H9 (cell line): ENCODE data around the gene KLRC4. TPM values are rescaled to one million over a fixed set of nuclear protein-coding genes. Genes with fewer than 3 reads are reported as not detected.

Experiments
- DNase-seq: peaks from one replicate; pipeline ENCODE4 v3.0.0-alpha.2; 2017
- H2AFZ ChIP-seq: one replicate; pipeline ENCODE4 v1.6.1; 2013; ENCODE audit warnings: mild to moderate bottlenecking, low read length, control low read depth, moderate library complexity
- H2AK5ac ChIP-seq: 2 replicates; pipeline ENCODE4 v1.6.1; 2013; ENCODE audit warnings: low read length, control low read depth, mixed read lengths; ENCODE audit not compliant: insufficient read length
- H2BK120ac ChIP-seq: one replicate; pipeline ENCODE4 v1.6.1; 2013; ENCODE audit warnings: low read depth, mild to moderate bottlenecking, low read length, control low read depth, inconsistent platforms; ENCODE audit not compliant: poor library complexity, severe bottlenecking
- H2BK12ac ChIP-seq: 2 replicates; pipeline ENCODE4 v1.6.1; 2013; ENCODE audit warnings: low read length, control low read depth, mixed read lengths, low read depth; ENCODE audit not compliant: insufficient read length
- H2BK15ac ChIP-seq: 2 replicates; pipeline ENCODE4 v1.6.1; 2013; ENCODE audit warnings: low read depth, low read length, control low read depth
- H2BK20ac ChIP-seq: one replicate; pipeline ENCODE4 v1.6.1; 2013; ENCODE audit warnings: low read depth, mild to moderate bottlenecking, low read length, control low read depth, inconsistent platforms; ENCODE audit not compliant: poor library complexity, severe bottlenecking
- H2BK5ac ChIP-seq: 2 replicates; pipeline ENCODE4 v1.6.1; 2013; ENCODE audit warnings: low read length, control low read depth, mixed read lengths; ENCODE audit not compliant: insufficient read length
- H3K14ac ChIP-seq: 2 replicates; pipeline ENCODE4 v1.6.1; 2013; ENCODE audit warnings: low read length, control low read depth; ENCODE audit not compliant: insufficient read depth
- H3K18ac ChIP-seq: 2 replicates; pipeline ENCODE4 v1.6.1; 2013; ENCODE audit warnings: low read depth, mild to moderate bottlenecking, mixed read lengths, low read length, control low read depth; ENCODE audit not compliant: insufficient read length
- H3K23ac ChIP-seq: 2 replicates; pipeline ENCODE4 v1.6.1; 2013; ENCODE audit warnings: low read length, control low read depth, mixed read lengths, low read depth; ENCODE audit not compliant: insufficient read length
- H3K23me2 ChIP-seq: 2 replicates; pipeline ENCODE4 v1.6.1; 2013; ENCODE audit warnings: low read depth, mild to moderate bottlenecking, mixed read lengths, low read length, control low read depth; ENCODE audit not compliant: insufficient read length, poor library complexity, severe bottlenecking
- H3K27ac ChIP-seq: 2 replicates; pipeline ENCODE4 v1.5.1; 2013; ENCODE audit warnings: low read length, control low read depth, mixed read lengths, low read depth; ENCODE audit not compliant: insufficient read length
- H3K27me3 ChIP-seq: 2 replicates; pipeline ENCODE4 v1.6.1; 2013; ENCODE audit warnings: low read length, control low read depth, inconsistent platforms; ENCODE audit not compliant: insufficient read depth
- H3K4ac ChIP-seq: 2 replicates; pipeline ENCODE4 v1.6.1; 2013; ENCODE audit warnings: low read depth, mild to moderate bottlenecking, control low read depth, inconsistent platforms, low read length, moderate library complexity
- H3K4me1 ChIP-seq: 2 replicates; pipeline ENCODE4 v1.6.1; 2013; ENCODE audit warnings: low read length, control low read depth, inconsistent platforms; ENCODE audit not compliant: insufficient read depth
- H3K4me2 ChIP-seq: 2 replicates; pipeline ENCODE4 v1.6.1; 2013; ENCODE audit warnings: low read length, control low read depth, mixed read lengths; ENCODE audit not compliant: insufficient read length, insufficient read depth
- H3K56ac ChIP-seq: 2 replicates; pipeline ENCODE4 v1.6.1; 2013; ENCODE audit warnings: low read depth, mild to moderate bottlenecking, mixed read lengths, low read length, control low read depth; ENCODE audit not compliant: insufficient read length
- H3K79me1 ChIP-seq: 2 replicates; pipeline ENCODE4 v1.6.1; 2013; ENCODE audit warnings: low read depth, mild to moderate bottlenecking, moderate library complexity, low read length, control low read depth, inconsistent platforms; ENCODE audit not compliant: insufficient read depth, poor library complexity, severe bottlenecking
- H3K79me2 ChIP-seq: 2 replicates; pipeline ENCODE4 v1.6.1; 2013; ENCODE audit warnings: low read length, control low read depth, inconsistent platforms; ENCODE audit not compliant: insufficient read depth
- H3K9ac ChIP-seq: 2 replicates; pipeline ENCODE4 v1.6.1; 2013; ENCODE audit warnings: low read length, control low read depth, mixed read lengths; ENCODE audit not compliant: insufficient read length; ENCODE audit errors: extremely low read depth
- H3K9me3 ChIP-seq: one replicate; pipeline ENCODE4 v1.6.1; 2013; ENCODE audit warnings: low read depth, low read length, inconsistent platforms; ENCODE audit not compliant: control insufficient read depth
- H3T11ph ChIP-seq: one replicate; pipeline ENCODE4 v1.6.1; 2013; ENCODE audit warnings: mild to moderate bottlenecking, low read length, control low read depth, inconsistent platforms
- H4K20me1 ChIP-seq: one replicate; pipeline ENCODE4 v1.6.1; 2013; ENCODE audit not compliant: control insufficient read depth, insufficient read length, insufficient read depth
- H4K5ac ChIP-seq: 2 replicates; pipeline ENCODE4 v1.6.1; 2013; ENCODE audit warnings: low read depth, mild to moderate bottlenecking, mixed read lengths, low read length, control low read depth; ENCODE audit not compliant: insufficient read length
- H4K8ac ChIP-seq: replicated peaks from 2 replicates; pipeline ENCODE4 v1.6.1; 2013; ENCODE audit warnings: low read length, control low read depth, mixed read lengths, low read depth; ENCODE audit not compliant: insufficient read length
- H4K91ac ChIP-seq: 2 replicates; pipeline ENCODE4 v1.6.1; 2013; ENCODE audit warnings: low read depth, mild to moderate bottlenecking, moderate library complexity, mixed read lengths, low read length, control low read depth; ENCODE audit not compliant: insufficient read length
- H3K27ac Mint-ChIP-seq, 3 experiments: 2 replicates in 2 of 3; 3 replicates in 1 of 3; pipeline ENCODE4 v1.8.0; 2020 to 2021; ENCODE audit warnings: mixed read lengths in 3 of 3, mild to moderate bottlenecking in 1 of 3, moderate library complexity in 1 of 3
- H3K27me3 Mint-ChIP-seq: 2 replicates; pipeline ENCODE4 v1.8.0; 2021; ENCODE audit warnings: low read depth, mild to moderate bottlenecking, moderate library complexity, mixed read lengths
- H3K36me3 Mint-ChIP-seq, 3 experiments: 2 replicates in 2 of 3; 3 replicates in 1 of 3; pipeline ENCODE4 v1.8.0; 2020 to 2021; ENCODE audit warnings: low read depth in 3 of 3, mixed read lengths in 3 of 3; ENCODE audit not compliant: insufficient read depth in 1 of 3
- H3K4me1 Mint-ChIP-seq, 2 experiments: 2 replicates each; pipeline ENCODE4 v1.8.0; 2020; ENCODE audit warnings: mixed read lengths in 2 of 2
- H3K4me3 Mint-ChIP-seq, 2 experiments: 2 replicates in 1 of 2; 3 replicates in 1 of 2; pipeline ENCODE4 v1.8.0; 2020 to 2021; ENCODE audit warnings: mild to moderate bottlenecking in 2 of 2, mixed read lengths in 2 of 2, moderate library complexity in 1 of 2
- H3K9me3 Mint-ChIP-seq, 2 experiments: 2 replicates in 1 of 2; 3 replicates in 1 of 2; pipeline ENCODE4 v1.8.0; 2020; ENCODE audit warnings: mild to moderate bottlenecking in 2 of 2, mixed read lengths in 2 of 2, moderate library complexity in 1 of 2
- WGBS: extraction: QIAGEN DNeasy Blood & Tissue Kit; methylation state at CpG from one replicate; pipeline ENCODE4 v1.1.7; 2013; ENCODE audit warnings: missing lambda C conversion rate, low lambda C conversion rate, mixed read lengths; ENCODE audit not compliant: insufficient read length; ENCODE audit errors: extremely low coverage; 5-methylcytosine and 5-hydroxymethylcytosine counted together
- total RNA-seq: library from RNA; stranded (reverse); gene quantifications from 2 replicates; pipeline ENCODE4 v1.2.1, GENCODE V29; 2021
- TF ChIP-seq, protein P1 (sequence below): fragments of 200-600 bp; sonication (generic); conservative IDR thresholded peaks from 3 replicates; pipeline ENCODE4 v1.8.0; 2021; ENCODE audit warnings: antibody characterized with exemption, mild to moderate bottlenecking

KLRC4 gene
- total RNA-seq, 1 experiment from 2014 or later: not detected

DNA sequence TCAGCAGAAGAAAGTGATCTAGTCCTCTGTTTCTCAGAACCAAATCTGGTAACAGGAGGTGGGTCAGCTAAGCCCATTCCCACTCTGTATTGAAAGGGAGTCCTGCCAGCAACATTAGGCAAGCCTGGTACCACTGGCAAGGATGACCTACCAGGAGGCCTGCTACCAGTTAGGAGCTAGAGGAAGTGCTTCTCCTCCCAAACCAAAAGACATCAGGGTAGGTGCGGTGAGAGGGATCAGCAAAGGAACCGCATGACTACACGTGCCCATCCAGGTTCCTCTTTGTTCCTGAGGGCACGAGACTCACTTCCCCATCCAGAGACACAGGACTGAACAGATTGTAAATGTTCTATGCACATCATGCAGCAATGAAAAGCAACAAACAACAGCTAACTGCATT, 2.8 kb downstream of the KLRC4 start:
- Mint-ChIP-seq H3K9me3 (no peaks in the 10 kb centered on the region; a peak in 1 of 5 replicates), H3K4me1 (peaks cover 10 to 14% of the 10 kb centered on the region in 2 experiments), H3K27ac (no peak overlapping the region), H3K36me3 (no peaks in the 10 kb centered on the region), H3K4me3 (no peak overlapping the region), H3K27me3 (no peaks in the 10 kb centered on the region)
- WGBS: no CpG with 5 or more reads among the region's 4 CpGs
- Histone ChIP-seq H3K9ac (no peak overlapping the region), H2BK12ac (no peak overlapping the region), H2BK20ac (no peak overlapping the region), H3K56ac (no peak overlapping the region), H4K20me1 (no peaks in the 10 kb centered on the region), H3K4me2 (no peak overlapping the region), H4K91ac (no peak overlapping the region), H3K18ac (no peak overlapping the region), H4K8ac (no peak overlapping the region), H3K4me1 (no peaks in the 10 kb centered on the region), H3K9me3 (no peaks in the 10 kb centered on the region), H2AFZ (no peak overlapping the region), H3K4ac (no peak overlapping the region), H2BK120ac (no peak overlapping the region), H4K5ac (no peak overlapping the region), H3T11ph (no peak overlapping the region), H3K79me2 (no peaks in the 10 kb centered on the region), H3K27me3 (no peaks in the 10 kb centered on the region), H2BK15ac (no peak overlapping the region), H2BK5ac (no peak overlapping the region), H3K27ac (no peak overlapping the region), H2AK5ac (no peak overlapping the region), H3K23me2 (no peaks in the 10 kb centered on the region), H3K79me1 (no peaks in the 10 kb centered on the region), H3K23ac (no peak overlapping the region), H3K14ac (no peak overlapping the region)
- TF ChIP-seq, protein P1, sequence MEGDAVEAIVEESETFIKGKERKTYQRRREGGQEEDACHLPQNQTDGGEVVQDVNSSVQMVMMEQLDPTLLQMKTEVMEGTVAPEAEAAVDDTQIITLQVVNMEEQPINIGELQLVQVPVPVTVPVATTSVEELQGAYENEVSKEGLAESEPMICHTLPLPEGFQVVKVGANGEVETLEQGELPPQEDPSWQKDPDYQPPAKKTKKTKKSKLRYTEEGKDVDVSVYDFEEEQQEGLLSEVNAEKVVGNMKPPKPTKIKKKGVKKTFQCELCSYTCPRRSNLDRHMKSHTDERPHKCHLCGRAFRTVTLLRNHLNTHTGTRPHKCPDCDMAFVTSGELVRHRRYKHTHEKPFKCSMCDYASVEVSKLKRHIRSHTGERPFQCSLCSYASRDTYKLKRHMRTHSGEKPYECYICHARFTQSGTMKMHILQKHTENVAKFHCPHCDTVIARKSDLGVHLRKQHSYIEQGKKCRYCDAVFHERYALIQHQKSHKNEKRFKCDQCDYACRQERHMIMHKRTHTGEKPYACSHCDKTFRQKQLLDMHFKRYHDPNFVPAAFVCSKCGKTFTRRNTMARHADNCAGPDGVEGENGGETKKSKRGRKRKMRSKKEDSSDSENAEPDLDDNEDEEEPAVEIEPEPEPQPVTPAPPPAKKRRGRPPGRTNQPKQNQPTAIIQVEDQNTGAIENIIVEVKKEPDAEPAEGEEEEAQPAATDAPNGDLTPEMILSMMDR: no peak
- DNase-seq: no peak
